GM03348 (cell line): Measurements from ENCODE around the gene CASQ2.

Source experiments
- DNase-seq: peaks from one replicate; pipeline ENCODE4 v3.0.0; 2012; ENCODE audit warnings: low spot score

The CASQ2 gene

GRCh38 chr1:115768549-115768948 lies at the start of gene CASQ2:
Gene CASQ2, minus strand, starts transcription at chr1:115768714. Its CDS starts 173 bp downstream, at chr1:115768541.
- DNase-seq, result no peak

- no peak for DNase-seq
Measured at GRCh38 chr1:115815694-115816093, 47.2 kb upstream of the CASQ2 start.

- DNase-seq, result no peak
Measured at GRCh38 chr1:115814685-115815398, 46.3 kb upstream of the CASQ2 start.

GRCh38 chr1:115813727-115814126 lies 45.2 kb upstream of the CASQ2 start:
- DNase-seq, result no peak

GRCh38 chr1:115811140-115811828 lies 42.8 kb upstream of the CASQ2 start:
- DNase-seq, result no peak

GRCh38 chr1:115810609-115811008 lies 42.1 kb upstream of the CASQ2 start:
- DNase-seq, result no peak

GRCh38 chr1:115809847-115810246 lies 41.3 kb upstream of the CASQ2 start:
- DNase-seq, result no peak

GRCh38 chr1:115809076-115809475 lies 40.6 kb upstream of the CASQ2 start:
- DNase-seq, result no peak

- DNase-seq, result peak; percentile 78
Measured at GRCh38 chr1:115807723-115808122, 39.2 kb upstream of the CASQ2 start.

- DNase-seq, result no peak
Measured at GRCh38 chr1:115805597-115805996, 37.1 kb upstream of the CASQ2 start.

- DNase-seq, result no peak
Measured at GRCh38 chr1:115802416-115802815, 33.9 kb upstream of the CASQ2 start.

- DNase-seq, result no peak
Measured at GRCh38 chr1:115797486-115797885, 29.0 kb upstream of the CASQ2 start.

GRCh38 chr1:115796897-115797296 lies 28.4 kb upstream of the CASQ2 start:
- no peak for DNase-seq

- no peak for DNase-seq
Measured at GRCh38 chr1:115796036-115796435, 27.5 kb upstream of the CASQ2 start.

GRCh38 chr1:115794976-115795639 lies 26.6 kb upstream of the CASQ2 start:
- DNase-seq, result no peak

GRCh38 chr1:115793162-115793561 lies 24.6 kb upstream of the CASQ2 start:
- no peak for DNase-seq

- DNase-seq, result no peak
Measured at GRCh38 chr1:115791816-115792215, 23.3 kb upstream of the CASQ2 start.

GRCh38 chr1:115790846-115791245 lies 22.3 kb upstream of the CASQ2 start:
- DNase-seq, result no peak

- DNase-seq, result no peak
Measured at GRCh38 chr1:115790356-115790755, 21.8 kb upstream of the CASQ2 start.

GRCh38 chr1:115783311-115783710 lies 14.8 kb upstream of the CASQ2 start:
- no peak for DNase-seq

GRCh38 chr1:115782571-115783281 lies 14.2 kb upstream of the CASQ2 start:
- DNase-seq, result peak; percentile 85

GRCh38 chr1:115781851-115782250 lies 13.3 kb upstream of the CASQ2 start:
- no peak for DNase-seq

- DNase-seq, result peak; percentile 54
Measured at GRCh38 chr1:115781343-115781742, 12.8 kb upstream of the CASQ2 start.
